D341Med (cell line): ENCODE measurements around the gene KIN.
"Not testable (repeated sequence)": the region's sequence is repeated elsewhere in the genome, so short reads cannot be mapped to it uniquely, and the experiment has no call there.

ENCODE experiments used
- DNase-seq: peaks from one replicate; pipeline ENCODE4 v3.0.0; 2012; ENCODE audit warnings: low spot score

KIN gene

DNA sequence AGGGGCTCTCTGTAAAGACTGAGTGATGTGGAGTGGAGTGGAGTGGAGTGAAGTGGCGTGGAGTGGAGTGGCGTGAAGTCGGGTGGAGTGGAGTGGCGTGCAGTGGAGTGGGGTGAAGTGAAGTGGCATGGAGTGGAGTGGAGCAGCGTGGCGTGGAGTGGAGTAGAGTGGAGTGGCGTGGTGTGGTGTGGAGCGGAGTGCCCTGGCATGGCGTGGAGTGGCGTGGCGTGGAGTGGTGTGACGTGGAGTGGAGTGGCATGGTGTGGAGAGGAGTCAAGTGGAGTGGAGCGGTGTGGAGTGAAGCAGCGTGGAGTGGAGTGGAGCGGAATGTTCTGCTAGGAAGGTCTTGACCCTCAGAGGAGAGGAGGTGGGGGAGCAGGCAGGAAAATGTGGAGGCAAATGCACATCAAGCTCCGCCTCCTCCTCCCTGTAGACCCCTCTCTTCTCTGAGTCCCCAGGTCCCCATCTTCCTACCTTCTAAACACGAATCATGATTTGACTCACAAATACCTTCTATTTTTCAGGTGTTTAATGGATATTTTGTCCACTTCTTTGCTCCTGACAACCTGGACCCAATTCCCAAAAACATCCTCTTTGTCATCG, 64.8 kb downstream of the KIN start:
- DNase-seq, result no peak

DNA sequence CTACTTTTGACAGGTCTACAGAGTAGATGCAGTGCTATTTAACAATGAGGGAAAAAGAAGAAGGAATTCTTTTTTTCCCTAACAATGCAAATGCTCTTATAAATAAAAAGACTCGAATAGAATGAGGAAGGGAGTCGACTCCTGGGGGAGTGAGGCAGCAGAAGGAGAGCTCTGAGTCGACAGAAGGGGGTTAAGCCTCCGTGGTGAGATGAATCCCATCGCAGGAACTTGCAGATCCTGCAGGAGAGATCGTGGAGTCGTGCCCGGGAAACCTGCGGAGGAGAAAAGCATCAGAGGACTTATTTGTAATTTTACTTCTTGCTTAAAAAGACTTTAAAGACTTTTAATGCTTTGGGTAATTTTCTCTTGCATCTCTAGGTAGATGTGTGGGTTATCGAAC, 67.3 kb downstream of the KIN start:
- DNase-seq, result no peak

DNA sequence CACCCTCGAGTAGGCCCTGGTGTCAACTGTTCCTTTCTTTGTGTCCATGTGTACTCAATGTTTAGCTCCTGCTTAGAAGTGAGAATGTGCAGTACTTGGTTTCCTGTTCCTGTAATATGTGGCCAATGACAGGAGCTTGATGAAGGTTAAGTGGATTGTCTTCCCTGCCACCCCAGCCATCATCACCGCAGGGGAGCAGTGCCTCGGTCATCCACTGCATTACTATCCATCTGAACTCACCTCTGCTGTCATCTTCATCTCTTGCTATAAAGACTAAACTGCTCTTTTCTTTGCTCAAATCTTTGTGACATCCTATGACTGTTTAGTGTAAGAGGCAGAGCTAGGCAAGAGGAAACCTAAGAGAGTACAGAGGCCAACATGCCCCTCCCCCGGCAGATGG, 69.1 kb downstream of the KIN start:
- no peak for DNase-seq

GRCh38 chr10:7717767-7718166, 70.0 kb downstream of the KIN start:
- DNase-seq, result no peak

- DNase-seq, result no peak
Observed at GRCh38 chr10:7715515-7715914, 72.3 kb downstream of the KIN start.

GRCh38 chr10:7711075-7711474, 76.7 kb downstream of the KIN start:
- DNase-seq, result not testable (repeated sequence)

DNA sequence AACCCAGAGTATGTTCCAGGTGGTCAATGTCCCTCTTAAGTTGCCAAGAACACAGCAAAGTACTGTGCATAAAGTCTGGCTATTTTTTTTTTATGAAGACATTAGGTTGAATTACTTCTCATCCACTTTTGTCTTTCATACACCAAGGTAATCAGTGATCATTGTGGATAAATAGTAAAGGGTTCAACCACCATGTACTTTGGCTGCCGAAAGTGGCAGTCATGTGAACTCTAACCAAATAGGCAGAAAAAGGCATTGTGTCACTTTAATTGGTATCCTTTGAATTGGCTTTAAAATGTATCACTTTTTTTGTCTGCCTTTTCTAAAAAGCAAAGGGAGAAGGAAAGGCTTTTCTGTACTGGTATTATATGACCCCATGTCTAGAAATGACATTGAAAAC, 77.3 kb downstream of the KIN start:
- DNase-seq, result no peak

- no peak for DNase-seq
Observed at GRCh38 chr10:7708832-7709231, 79.0 kb downstream of the KIN start.

- no peak for DNase-seq
Observed at GRCh38 chr10:7707858-7708622, 79.8 kb downstream of the KIN start.

GRCh38 chr10:7707102-7707501, 80.7 kb downstream of the KIN start:
- DNase-seq, result no peak

DNA sequence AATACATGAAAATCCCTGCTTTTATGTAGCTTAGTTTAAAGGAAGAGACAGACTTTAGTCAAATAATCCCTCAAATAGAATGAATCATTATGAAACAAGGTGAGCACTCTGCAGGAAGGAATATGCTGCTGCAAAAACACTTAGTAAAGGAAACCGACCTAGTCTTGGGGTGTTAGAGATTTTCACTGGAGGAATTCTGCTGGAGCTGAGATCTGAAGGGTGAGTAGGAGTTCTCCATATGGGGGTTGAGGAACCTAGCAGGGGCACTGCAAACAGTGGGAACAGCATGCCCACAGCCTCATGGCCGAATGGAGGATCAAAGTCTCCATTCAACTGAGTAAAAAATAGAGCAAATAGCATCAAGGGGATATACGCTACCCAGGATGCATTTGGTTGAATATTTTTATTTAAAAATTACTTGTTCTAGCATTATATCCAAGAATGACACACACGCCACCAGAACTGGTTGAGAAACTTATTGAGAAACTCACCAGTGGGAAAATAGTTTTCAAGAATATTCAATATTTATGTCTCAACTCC, 81.2 kb downstream of the KIN start:
- DNase-seq, result no peak

DNA sequence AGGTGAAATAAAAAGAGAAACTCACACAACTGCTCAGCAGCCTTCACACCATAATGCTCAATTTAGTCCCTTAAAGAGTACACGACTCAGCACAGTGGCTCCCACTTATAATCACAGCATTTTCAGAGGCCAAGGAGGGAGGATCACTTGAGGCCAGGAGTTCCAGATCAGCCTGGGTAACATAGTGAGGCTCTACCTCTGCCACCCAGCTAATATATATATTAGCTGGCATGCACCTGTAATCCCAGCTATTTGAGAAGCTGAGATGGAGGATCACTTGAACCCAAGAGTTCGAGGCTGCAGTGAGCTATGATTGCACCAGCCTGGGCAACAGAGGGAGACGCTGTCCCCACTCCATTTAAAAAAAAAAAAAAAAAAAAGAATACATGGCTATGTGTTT, 82.5 kb downstream of the KIN start:
- no peak for DNase-seq

GRCh38 chr10:7704071-7705016, 83.4 kb downstream of the KIN start:
- DNase-seq, result no peak

- no peak for DNase-seq
Observed at GRCh38 chr10:7703140-7703539, 84.7 kb downstream of the KIN start, which contains the start of gene ITIH2. Gene ITIH2 (plus strand): TSS chr10:7703316. CDS start chr10:7703435, 119 bp downstream.

DNA sequence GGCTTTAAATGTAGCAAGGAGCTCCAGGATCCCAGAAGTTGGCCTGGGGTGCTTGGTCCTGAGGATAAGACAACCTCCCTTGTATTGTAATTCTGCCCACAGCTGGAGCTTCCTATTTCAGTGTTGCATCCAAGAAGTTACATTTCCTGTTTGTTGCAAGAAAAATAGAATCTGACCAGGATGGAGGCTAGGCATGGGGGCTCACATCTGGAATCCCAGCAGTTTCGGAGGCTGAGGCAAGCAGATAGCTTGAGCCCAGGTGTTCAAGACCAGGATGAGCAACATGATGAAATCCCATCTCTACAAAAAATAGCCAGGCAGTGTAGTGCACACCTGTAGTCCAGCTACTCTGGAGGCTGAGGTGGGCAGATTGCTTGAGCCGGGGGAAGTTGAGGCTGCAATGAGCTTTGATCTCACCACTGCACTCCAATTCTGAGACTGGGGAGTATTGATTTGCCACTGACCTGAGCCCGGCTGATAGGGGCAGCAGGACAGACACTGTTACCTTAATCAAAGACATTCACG, 85.4 kb downstream of the KIN start:
- DNase-seq, result no peak

- DNase-seq, result no peak
Observed at GRCh38 chr10:7701158-7701742, 86.5 kb downstream of the KIN start.
